Activated CD4-positive, alpha-beta T cell treated with anti-CD3 and anti-CD28 coated beads for 36 hours (primary cell): ENCODE results near the gene C6orf62. TPM values are rescaled to one million over a fixed set of nuclear protein-coding genes. Genes with fewer than 3 reads are reported as not detected.
A peak's percentile ranks its signal among the peaks of the same experiment; 100 is the strongest.
"Not testable (repeated sequence)": the region's sequence is repeated elsewhere in the genome, so short reads cannot be mapped to it uniquely, and the experiment has no call there.

Source experiments
- ATAC-seq: fragments of 200-7000 bp; cut with Tn5 transposase; one replicate; pipeline ENCODE4 v1.10.0; 2021; ENCODE audit warnings: mild to moderate bottlenecking, moderate library complexity
- CTCF ChIA-PET: fragments of 350-600 bp; sonication (Branson Sonifier 250); formaldehyde crosslinking; loops from one replicate; lab custom pipeline; 2021; ENCODE audit warnings: antibody characterized with exemption; lab: Charles Lee
- POLR2A ChIA-PET: fragments of 350-600 bp; sonication (Branson Sonifier 250); formaldehyde crosslinking; loops from one replicate; lab custom pipeline; 2021; ENCODE audit warnings: antibody characterized with exemption, inconsistent platforms; lab: Charles Lee
- DNase-seq: peaks from one replicate; pipeline ENCODE4 v3.0.0-alpha.2; 2020
- H3K27ac Mint-ChIP-seq: one replicate; pipeline ENCODE4 v1.8.0; 2021; ENCODE audit warnings: mixed read lengths
- H3K27me3 Mint-ChIP-seq: one replicate; pipeline ENCODE4 v1.8.0; 2021; ENCODE audit warnings: mixed read lengths
- H3K36me3 Mint-ChIP-seq: one replicate; pipeline ENCODE4 v1.8.0; 2021; ENCODE audit warnings: low read depth, mixed read lengths
- H3K4me1 Mint-ChIP-seq: one replicate; pipeline ENCODE4 v1.8.0; 2021; ENCODE audit warnings: mixed read lengths
- H3K4me3 Mint-ChIP-seq: one replicate; pipeline ENCODE4 v1.8.0; 2021; ENCODE audit warnings: mild to moderate bottlenecking, moderate library complexity, mixed read lengths
- H3K9me3 Mint-ChIP-seq: one replicate; pipeline ENCODE4 v1.8.0; 2021; ENCODE audit warnings: low read depth, mixed read lengths
- intact Hi-C, 2 experiments: fragments of 100-400 bp; cut with DNase I in 1 of 2; cut with micrococcal nuclease in 1 of 2; formaldehyde crosslinking; loops; one replicate each; pipeline versions ENCODE4 v1.14.2 to v1.15.1; 2022 to 2024; cut with DNase I, micrococcal nuclease
- total RNA-seq, 2 experiments: library from RNA; stranded (reverse); gene quantifications; one replicate each; pipeline ENCODE4 v1.2.3, GENCODE V29; 2021

Gene C6orf62
- total RNA-seq, 2 experiments from 2014 or later = 141 to 147 TPM

DNA sequence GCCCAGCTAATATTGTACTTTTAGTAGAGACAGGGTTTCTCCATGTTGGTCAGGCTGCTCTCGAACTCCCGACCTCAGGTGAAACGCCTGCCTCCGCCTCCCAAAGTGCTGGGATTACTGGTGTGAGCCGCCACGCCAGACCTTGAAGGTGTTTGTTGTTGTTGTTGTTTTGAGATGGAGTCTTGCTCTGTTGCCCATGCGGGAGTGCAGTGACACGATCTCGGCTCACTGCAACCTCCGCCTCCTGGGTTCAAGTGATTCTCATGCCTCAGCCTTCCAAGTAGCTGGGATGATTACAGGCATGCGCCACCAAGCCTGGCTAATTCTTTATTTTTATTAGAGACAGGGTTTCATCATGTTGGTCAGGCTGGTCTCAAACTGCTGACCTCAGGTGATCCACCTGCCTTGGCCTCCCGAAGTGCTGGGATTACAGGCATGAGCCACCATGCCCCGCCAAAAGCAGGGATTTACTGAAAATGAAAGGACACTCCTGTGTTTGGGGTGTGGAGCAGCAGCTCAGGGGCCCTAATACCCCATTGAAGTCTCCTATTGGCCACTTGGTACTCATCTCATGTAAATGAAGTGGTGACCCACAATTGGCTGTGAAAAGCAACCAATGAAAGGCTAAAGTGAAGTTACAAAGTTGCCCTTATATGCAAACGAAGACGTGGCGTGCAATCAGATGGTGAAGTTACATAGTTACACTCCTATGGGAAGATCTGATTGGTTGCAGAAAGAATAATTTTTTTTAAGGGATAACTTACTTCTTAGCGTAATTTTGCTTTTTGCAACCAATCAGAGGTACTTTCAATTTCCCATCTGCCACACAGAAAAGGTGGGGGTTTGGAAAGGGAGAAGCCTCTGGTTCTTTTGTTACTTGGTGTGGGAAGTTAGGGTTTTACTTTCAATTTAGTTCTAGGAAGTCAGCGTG lies 50.6 kb downstream of the C6orf62 start:
- H3K27ac Mint-ChIP-seq, ATAC-seq, DNase-seq, POLR2A ChIA-PET, H3K27me3 Mint-ChIP-seq: not testable (repeated sequence)
- Mint-ChIP-seq H3K4me1 (peaks cover 40% of the 10 kb centered on the region), H3K4me3 (peak overlapping the region; percentile 90), H3K36me3 (peaks cover 54% of the 10 kb centered on the region), H3K9me3 (peaks cover 12% of the 10 kb centered on the region)
- intact Hi-C loops = loop anchor here in 1 of 2 experiments (5.0 kb wide), 1 partner anchor 34 kb away; no protein-coding TSS in a partner anchor
- CTCF ChIA-PET = interaction anchor here (0.6 to 2.1 kb wide), 2 partner anchors 75 to 375 kb away, joined by 3 to 6 read pairs; no protein-coding TSS in a partner anchor

DNA sequence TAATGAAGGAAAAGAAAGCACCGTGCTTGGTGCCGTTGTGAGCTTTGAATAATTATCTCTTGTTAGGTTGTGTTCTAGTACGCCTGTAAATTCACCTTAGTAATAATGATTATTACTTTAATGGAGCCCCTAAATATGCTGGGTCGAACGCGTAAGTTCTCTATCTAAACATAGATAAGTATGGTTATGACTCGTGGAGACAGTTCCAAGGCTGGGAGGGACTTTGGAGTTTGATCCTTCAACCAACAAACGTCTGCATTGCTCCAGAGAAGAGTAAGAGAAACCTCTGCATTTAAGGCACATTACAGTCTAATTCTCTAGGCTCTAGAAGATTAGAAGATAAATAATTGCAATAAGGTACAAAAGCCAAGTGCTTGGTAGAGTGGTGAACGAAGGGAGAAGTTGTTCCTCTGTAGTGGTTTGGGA lies 51.6 kb downstream of the C6orf62 start:
- Mint-ChIP-seq H3K36me3 (peaks cover 58% of the 10 kb centered on the region), H3K4me3 (peak overlapping the region; percentile 90), H3K27me3 (no peaks in the 10 kb centered on the region), H3K4me1 (peaks cover 41% of the 10 kb centered on the region), H3K9me3 (peaks cover 8% of the 10 kb centered on the region), H3K27ac (peak overlapping the region; percentile 99)
- no peak for DNase-seq
- CTCF ChIA-PET = interaction anchor here (0.5 to 2.1 kb wide), 15 partner anchors 18 to 183 kb away, joined by 3 to 9 read pairs (median 4); partner anchors contain the start of gene KIAA0319
- intact Hi-C loops = loop anchor here (2.0 to 5.0 kb wide), 2 partner anchors 35 to 265 kb away; partner anchors contain the start of gene MRS2 (in 1 of the 2)
- ATAC-seq = no peak
- POLR2A ChIA-PET = interaction anchor here (0.6 to 0.9 kb wide), 2 partner anchors 54 to 267 kb away, joined by 3 read pairs; no protein-coding TSS in a partner anchor

DNA sequence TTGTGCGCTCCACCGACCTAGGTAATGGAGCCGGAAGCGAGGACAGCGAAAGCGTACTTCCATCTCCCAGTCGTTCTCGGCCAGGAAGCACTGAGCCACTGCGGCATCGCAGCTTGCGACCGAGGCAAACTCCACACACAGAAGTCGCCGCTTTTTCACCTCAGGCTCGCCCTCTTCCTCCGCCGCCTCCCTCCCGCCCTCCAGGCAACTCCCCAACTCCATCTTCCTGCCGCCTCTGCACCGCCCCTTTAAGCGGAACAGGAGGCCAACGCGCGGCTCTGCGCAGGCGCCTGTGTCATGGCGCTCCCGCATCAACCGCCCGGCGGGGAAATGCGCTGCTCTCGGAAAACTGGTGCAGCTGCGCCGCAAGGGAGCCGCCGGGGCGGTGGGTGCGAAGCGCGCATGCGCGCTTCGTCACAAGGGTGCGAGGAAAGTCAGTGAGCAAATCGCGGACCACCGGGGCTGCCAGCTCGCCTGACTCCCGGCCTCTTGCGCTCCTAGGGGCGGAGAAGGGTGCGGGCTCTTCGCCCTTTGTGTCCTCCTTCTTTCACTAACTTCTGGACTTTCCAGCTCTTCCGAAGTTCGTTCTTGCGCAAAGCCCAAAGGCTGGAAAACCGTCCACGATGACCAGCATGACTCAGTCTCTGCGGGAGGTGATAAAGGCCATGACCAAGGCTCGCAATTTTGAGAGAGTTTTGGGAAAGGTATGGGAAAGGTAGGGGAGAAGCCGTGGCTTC lies 52.1 kb downstream of the C6orf62 start, which contains the start of the genes ACOT13 and TDP2:
ACOT13 (plus strand) TSS at position 437 of the 737 bp plus-strand sequence; CDS start at position 624, 187 bp downstream.
TDP2 (minus strand) TSS at position 259 of the 737 bp plus-strand sequence; CDS start at position 222, 37 bp downstream.
- Mint-ChIP-seq H3K4me1 (peaks cover 42% of the 10 kb centered on the region), H3K27me3 (no peaks in the 10 kb centered on the region), H3K36me3 (peaks cover 59% of the 10 kb centered on the region), H3K9me3 (peaks cover 8% of the 10 kb centered on the region), H3K27ac (peak within 1 kb of the TSS; percentile 99), H3K4me3 (peak within 1 kb of the TSS; percentile 90)
- ChIA-PET POLR2A (interaction anchor here (0.6 to 1.0 kb wide), 3 partner anchors 21 to 268 kb away, joined by 3 to 4 read pairs (median 3); partner anchors contain the start of gene KIAA0319), CTCF (interaction anchor here (0.5 to 2.1 kb wide), 18 partner anchors 18 to 597 kb away, joined by 3 to 9 read pairs (median 3); partner anchors contain the start of genes C6orf62 and KIAA0319)
- intact Hi-C loops = loop anchor here (1.0 to 5.0 kb wide), 6 partner anchors 21 to 264 kb away; partner anchors contain the start of genes KIAA0319 (in 2 of the 2) and MRS2 (in 1 of the 2)
- ATAC-seq (peak; percentile 97), DNase-seq (peak; percentile 97)

DNA sequence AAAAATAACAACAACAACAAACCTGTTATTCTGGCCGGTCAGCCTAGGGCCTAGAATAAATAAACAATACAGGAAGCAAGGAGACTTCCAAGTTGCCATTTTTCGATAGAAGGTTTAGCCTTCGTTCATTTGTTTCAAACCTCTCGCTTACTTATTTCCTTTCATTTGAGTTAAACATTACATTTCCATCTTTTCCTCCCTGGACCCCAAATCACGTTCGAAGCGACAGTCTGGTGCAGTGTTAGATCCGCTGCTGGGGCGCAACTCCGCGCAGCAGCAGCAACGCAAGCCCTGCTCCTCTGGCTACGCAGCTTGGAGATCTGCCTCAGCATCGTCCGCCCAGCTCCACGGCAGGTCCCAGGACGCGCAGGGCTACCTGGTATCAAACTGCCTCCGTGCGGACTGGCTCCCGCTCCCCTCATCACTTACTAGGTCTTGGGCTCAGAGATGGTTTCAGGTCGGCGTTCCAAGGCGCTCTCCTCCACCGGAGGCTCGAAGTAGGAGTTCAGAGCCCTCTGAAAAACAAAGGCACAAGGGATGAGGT lies 52.8 kb downstream of the C6orf62 start:
- Mint-ChIP-seq H3K4me3 (peak overlapping the region; percentile 90), H3K27ac (peak overlapping the region; percentile 99), H3K9me3 (peaks cover 8% of the 10 kb centered on the region), H3K27me3 (no peaks in the 10 kb centered on the region), H3K4me1 (peaks cover 47% of the 10 kb centered on the region), H3K36me3 (peaks cover 57% of the 10 kb centered on the region)
- CTCF ChIA-PET = interaction anchor here (0.6 to 2.2 kb wide), 15 partner anchors 14 to 598 kb away, joined by 3 to 12 read pairs (median 4); partner anchors contain the start of genes C6orf62 and KIAA0319
- ATAC-seq (peak; percentile 49), DNase-seq (peak; percentile 65)
- POLR2A ChIA-PET = interaction anchor here (1.0 to 1.6 kb wide), 2 partner anchors 20 to 53 kb away, joined by 4 to 5 read pairs; partner anchors contain the start of genes C6orf62 and KIAA0319
- intact Hi-C loops = loop anchor here (1.0 to 5.0 kb wide), 6 partner anchors 20 to 263 kb away; partner anchors contain the start of genes KIAA0319 (in 2 of the 2) and MRS2 (in 1 of the 2)

DNA sequence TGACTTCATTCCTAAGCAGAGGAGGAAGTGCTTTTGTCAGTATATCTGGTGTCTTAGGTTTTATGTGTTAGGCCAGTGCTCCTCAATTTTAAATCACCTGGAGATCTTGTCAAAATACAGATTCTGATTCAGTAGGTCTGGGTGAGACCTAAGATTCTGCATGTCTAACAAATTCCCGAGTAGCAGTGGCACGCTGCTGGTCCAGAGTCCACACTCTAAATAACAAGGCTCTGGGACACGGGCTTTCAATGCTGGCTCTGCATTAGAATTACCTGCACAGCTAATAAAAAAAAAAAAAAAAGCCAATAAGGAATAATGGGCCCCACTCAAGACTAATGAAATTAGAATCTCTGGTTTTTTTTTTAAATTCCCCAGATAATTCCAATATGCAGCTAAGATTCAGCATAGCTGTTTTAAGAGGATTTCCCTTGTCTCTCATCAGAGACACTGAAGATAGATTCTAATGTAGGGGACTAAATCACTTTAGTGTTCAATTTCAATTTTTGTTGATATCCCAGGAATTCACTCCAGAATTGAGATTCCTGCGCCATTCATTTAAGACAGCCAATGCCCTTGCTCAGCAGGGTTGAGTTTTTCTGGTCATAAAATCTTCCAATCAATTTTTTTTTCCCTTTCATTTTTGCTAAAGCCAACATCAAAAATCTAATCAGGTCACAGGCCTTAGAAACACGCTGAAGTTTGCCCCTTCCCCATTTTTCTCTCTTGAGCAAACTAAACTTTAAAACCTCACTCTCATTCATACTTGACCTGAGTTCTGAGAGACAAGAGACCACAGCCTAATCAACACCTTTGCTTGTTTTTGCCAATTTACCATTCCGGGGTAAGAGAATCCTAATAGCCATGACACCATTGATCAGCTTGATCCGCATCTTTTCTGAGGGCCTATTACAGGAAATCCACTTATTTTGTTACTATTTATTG lies 54.6 kb downstream of the C6orf62 start:
- Mint-ChIP-seq H3K27ac (peak overlapping the region; percentile 21), H3K4me1 (peaks cover 54% of the 10 kb centered on the region), H3K9me3 (no peaks in the 10 kb centered on the region), H3K4me3 (peak overlapping the region; percentile 90), H3K27me3 (no peaks in the 10 kb centered on the region), H3K36me3 (peaks cover 46% of the 10 kb centered on the region)
- ChIA-PET CTCF (interaction anchor here (0.6 to 2.2 kb wide), 6 partner anchors 14 to 232 kb away, joined by 3 to 12 read pairs (median 4); partner anchors contain the start of gene KIAA0319), POLR2A (interaction anchor here (1.6 kb wide), 1 partner anchor 55 kb away, joined by 5 read pairs; the partner anchor contains the start of gene C6orf62)
- ATAC-seq = no peak
- intact Hi-C loops = no loop called here
- DNase-seq = no peak

DNA sequence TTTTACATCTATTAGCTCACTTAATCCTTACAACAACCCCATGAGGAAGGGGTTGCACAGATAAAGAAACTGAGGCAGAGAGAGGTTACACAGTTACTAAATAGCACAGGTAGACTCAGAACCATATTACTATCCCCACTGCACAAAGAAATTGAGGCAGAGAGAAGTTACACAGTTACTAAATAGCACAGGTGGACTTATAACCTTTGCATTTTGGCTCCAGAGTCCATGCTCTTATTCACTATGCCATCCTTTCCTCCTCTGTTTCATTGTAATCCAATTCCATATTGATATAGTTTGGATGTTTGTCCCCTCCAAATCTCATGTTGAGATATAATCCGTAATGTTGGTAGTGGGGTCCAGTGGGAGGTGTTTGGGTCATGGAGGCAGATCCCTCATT lies 55.8 kb downstream of the C6orf62 start:
- H3K9me3 Mint-ChIP-seq = no peaks in the 10 kb centered on the region
- no peak overlapping the region for H3K27ac Mint-ChIP-seq
- intact Hi-C loops = no loop called here
- H3K36me3 Mint-ChIP-seq = peaks cover 45% of the 10 kb centered on the region
- ATAC-seq (no peak), DNase-seq (no peak)
- H3K4me3 Mint-ChIP-seq = no peak overlapping the region
- no peaks in the 10 kb centered on the region for H3K27me3 Mint-ChIP-seq
- ChIA-PET CTCF (no interaction called here), POLR2A (no interaction called here)
- H3K4me1 Mint-ChIP-seq = peaks cover 45% of the 10 kb centered on the region

DNA sequence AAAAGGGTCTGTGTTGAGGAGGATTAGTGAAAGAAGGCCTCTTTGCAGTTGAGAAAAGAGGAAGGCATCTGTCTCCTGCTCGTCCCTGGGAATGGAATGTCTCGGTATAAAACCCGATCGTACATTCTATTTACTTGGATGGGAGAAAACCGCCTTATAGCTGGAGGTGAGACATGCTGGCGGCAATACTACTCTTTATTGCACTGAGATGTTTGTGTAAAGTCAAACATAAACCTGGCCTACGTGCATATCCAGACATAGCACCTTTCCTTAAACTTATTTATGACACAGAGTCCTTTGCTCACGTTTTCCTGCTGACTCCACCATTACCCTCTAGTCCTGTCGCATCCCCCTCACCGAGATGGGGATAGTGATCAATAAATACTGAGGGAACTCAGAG lies 56.7 kb downstream of the C6orf62 start:
- ChIA-PET POLR2A (interaction anchor here (0.8 kb wide), 1 partner anchor 125 kb away, joined by 14 read pairs; no protein-coding TSS in a partner anchor), CTCF (no interaction called here)
- Mint-ChIP-seq H3K4me3 (no peak overlapping the region), H3K27me3 (no peaks in the 10 kb centered on the region), H3K36me3 (peaks cover 46% of the 10 kb centered on the region), H3K27ac (no peak overlapping the region), H3K9me3 (no peaks in the 10 kb centered on the region), H3K4me1 (peaks cover 42% of the 10 kb centered on the region)
- intact Hi-C loops = no loop called here
- DNase-seq (no peak), ATAC-seq (no peak)

DNA sequence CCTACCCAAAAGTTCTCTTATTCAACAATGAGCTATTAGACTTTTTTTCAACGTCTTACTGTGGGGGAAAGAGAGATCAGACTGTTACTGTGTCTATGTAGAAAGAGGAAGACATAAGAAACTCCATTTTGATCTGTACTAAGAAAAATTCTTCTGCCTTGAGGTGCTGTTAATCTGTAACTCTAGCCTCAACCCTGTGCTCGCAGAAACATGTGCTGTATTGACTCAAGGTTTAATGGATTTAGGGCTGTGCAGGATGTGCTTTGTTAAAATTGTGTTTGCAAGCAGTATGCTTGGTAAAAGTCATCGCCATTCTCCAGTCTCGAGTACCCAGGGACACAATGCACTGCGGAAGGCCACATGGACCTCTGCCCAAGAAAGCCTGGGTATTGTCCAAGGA lies 57.2 kb downstream of the C6orf62 start:
- H3K27ac Mint-ChIP-seq, DNase-seq, H3K9me3 Mint-ChIP-seq, intact Hi-C loops, H3K4me3 Mint-ChIP-seq, H3K27me3 Mint-ChIP-seq, ATAC-seq: not testable (repeated sequence)
- Mint-ChIP-seq H3K4me1 (peaks cover 42% of the 10 kb centered on the region), H3K36me3 (peaks cover 43% of the 10 kb centered on the region)
- POLR2A ChIA-PET = interaction anchor here (0.8 kb wide), 1 partner anchor 126 kb away, joined by 14 read pairs; no protein-coding TSS in a partner anchor
- CTCF ChIA-PET = interaction anchor here (0.7 kb wide), 1 partner anchor 79 kb away, joined by 3 read pairs; no protein-coding TSS in a partner anchor

DNA sequence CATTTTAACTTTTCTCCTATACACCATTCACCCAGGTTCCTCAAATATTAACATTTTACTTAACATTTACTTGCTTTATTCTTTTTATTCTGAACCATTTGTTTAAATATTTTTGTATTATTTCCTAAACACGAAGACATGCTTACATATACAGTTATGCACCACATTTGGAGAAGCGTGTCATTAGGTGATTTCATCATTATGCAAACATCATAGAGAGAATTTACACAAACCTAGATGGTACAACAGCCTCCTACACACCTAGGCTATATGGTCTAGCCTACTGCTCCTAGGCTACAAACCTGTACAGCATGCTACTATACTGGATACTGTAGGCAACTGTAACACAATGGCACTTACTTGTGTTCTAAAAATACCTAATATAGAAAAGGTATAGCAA lies 58.8 kb downstream of the C6orf62 start:
- H3K27me3 Mint-ChIP-seq = no peaks in the 10 kb centered on the region
- H3K36me3 Mint-ChIP-seq = peaks cover 39% of the 10 kb centered on the region
- peak; percentile 23 for ATAC-seq
- POLR2A ChIA-PET = no interaction called here
- H3K9me3 Mint-ChIP-seq = no peaks in the 10 kb centered on the region
- peaks cover 49% of the 10 kb centered on the region for H3K4me1 Mint-ChIP-seq
- intact Hi-C loops = no loop called here
- no peak for DNase-seq
- no peak overlapping the region for H3K4me3 Mint-ChIP-seq
- no peak overlapping the region for H3K27ac Mint-ChIP-seq
- CTCF ChIA-PET = no interaction called here
